ENCODE data around the gene CCL25.

DNA sequence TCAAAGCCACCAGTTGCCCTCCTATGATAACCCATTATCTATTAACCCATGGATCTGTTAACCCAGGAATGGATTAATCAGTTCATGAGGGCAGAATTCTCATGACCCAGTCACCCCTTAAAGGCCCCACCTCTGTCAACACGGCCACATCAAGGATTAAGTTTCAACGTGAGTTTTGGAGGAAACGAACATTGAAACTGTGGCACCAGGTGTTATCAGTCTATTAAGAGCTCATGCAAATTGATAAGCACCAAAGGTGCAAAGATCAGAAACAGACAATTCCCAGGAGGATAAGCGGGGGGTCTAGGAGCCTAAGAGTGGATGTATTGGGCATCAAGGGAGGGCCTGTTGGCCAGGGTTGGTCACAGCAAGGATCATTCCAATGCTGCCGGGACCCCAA, 27.2 kb upstream of the CCL25 start:
- TF ChIP-seq CTCF (IDR thresholded peaks at IDR 0.05): no peak
- no peak for TF ChIP-seq POLR2A (IDR thresholded peaks at IDR 0.05)

All from suprapubic skin (tissue), 3 donors.